T-cell (primary cell): Measurements from ENCODE around the gene GIT2. TPM values are rescaled to one million over a fixed set of nuclear protein-coding genes. Genes with fewer than 3 reads are reported as not detected.

Experiments
- ATAC-seq, 4 experiments: fragments of 200-7000 bp in 3 of 4; fragments of 150-1000 bp in 1 of 4; cut with Tn5 transposase; replicated peaks in 1 of 4; 1 replicate in 3 of 4; 2 replicates in 1 of 4; pipeline ENCODE4 v1.10.0; 2021; ENCODE audit warnings: moderate library complexity in 3 of 4, mild to moderate bottlenecking in 2 of 4, moderate number of reproducible peaks in 1 of 4
- CTCF ChIA-PET, 2 donors: fragments of 300-600 bp; sonication (Branson Sonifier 250); formaldehyde crosslinking; loops; one replicate each; lab custom pipeline; 2022; ENCODE audit warnings: antibody characterized with exemption in 2 of 2; lab: Charles Lee
- POLR2A ChIA-PET, 2 donors: fragments of 300-600 bp; sonication (Branson Sonifier 250); formaldehyde crosslinking; loops; one replicate each; lab custom pipeline; 2022; ENCODE audit warnings: antibody characterized with exemption in 2 of 2; lab: Charles Lee
- DNase-seq, 35 experiments: peaks; one replicate each; pipeline versions ENCODE4 v3.0.0 to v3.0.0-alpha.2; 2013 to 2023
- H3K27ac ChIP-seq: one replicate; pipeline ENCODE4 v1.5.1; 2013; ENCODE audit warnings: low read length
- H3K27me3 ChIP-seq, 2 experiments: replicated peaks in 1 of 2; 1 replicate in 1 of 2; 2 replicates in 1 of 2; pipeline versions ENCODE4 v1.6.1 to v1.7.0; 2013; ENCODE audit warnings: low read length in 1 of 2, mixed read lengths in 1 of 2; ENCODE audit not compliant: control insufficient read depth in 2 of 2, insufficient read depth in 2 of 2; ENCODE audit errors: extremely low read depth in 1 of 2
- H3K36me3 ChIP-seq, 2 donors: 1 replicate in 1 of 2; 2 replicates in 1 of 2; pipeline versions ENCODE4 v1.6.1 to v1.7.0; 2013; ENCODE audit warnings: low read length in 1 of 2; ENCODE audit not compliant: control insufficient read depth in 2 of 2, insufficient read depth in 1 of 2; ENCODE audit errors: extremely low read depth in 1 of 2
- H3K4me1 ChIP-seq, 2 experiments: 1 replicate in 1 of 2; 2 replicates in 1 of 2; pipeline versions ENCODE4 v1.6.1 to v1.7.0; 2013; ENCODE audit warnings: low read length in 2 of 2, mixed read lengths in 1 of 2; ENCODE audit not compliant: insufficient read depth in 2 of 2, control insufficient read depth in 1 of 2; ENCODE audit errors: extremely low read depth in 1 of 2
- H3K4me3 ChIP-seq, 2 donors: 1 replicate in 1 of 2; 2 replicates in 1 of 2; pipeline versions ENCODE4 v1.5.1 to v1.7.0; 2013; ENCODE audit warnings: mild to moderate bottlenecking in 2 of 2, low read length in 1 of 2, moderate library complexity in 1 of 2; ENCODE audit not compliant: control insufficient read depth in 1 of 2; ENCODE audit errors: extremely low read depth in 1 of 2
- H3K9me3 ChIP-seq: 2 replicates; pipeline ENCODE4 v1.7.0; 2013
- H3K27ac Mint-ChIP-seq, 2 donors: one replicate each; pipeline ENCODE4 v1.8.0; 2020 to 2021; ENCODE audit warnings: mild to moderate bottlenecking in 2 of 2, mixed read lengths in 2 of 2
- H3K27me3 Mint-ChIP-seq, 2 donors: one replicate each; pipeline ENCODE4 v1.8.0; 2021 to 2022; ENCODE audit warnings: mixed read lengths in 2 of 2
- H3K36me3 Mint-ChIP-seq: one replicate; pipeline ENCODE4 v1.8.0; 2021; ENCODE audit warnings: mixed read lengths
- H3K4me1 Mint-ChIP-seq, 3 donors: one replicate each; pipeline ENCODE4 v1.8.0; 2020 to 2022; ENCODE audit warnings: mixed read lengths in 3 of 3, mild to moderate bottlenecking in 1 of 3
- H3K4me3 Mint-ChIP-seq, 3 donors: one replicate each; pipeline ENCODE4 v1.8.0; 2020 to 2022; ENCODE audit warnings: mild to moderate bottlenecking in 3 of 3, mixed read lengths in 3 of 3, moderate library complexity in 3 of 3
- H3K9me3 Mint-ChIP-seq, 3 donors: one replicate each; pipeline ENCODE4 v1.8.0; 2020 to 2022; ENCODE audit warnings: mixed read lengths in 3 of 3
- WGBS: methylation state at CpG from one replicate; pipeline ENCODE4 v1.1.5; 2013; ENCODE audit warnings: missing lambda C conversion rate; ENCODE audit not compliant: insufficient coverage; 5-methylcytosine and 5-hydroxymethylcytosine counted together
- total RNA-seq, 35 experiments: library from RNA in 6 of 35; stranded (reverse) in 6 of 35; fragments of 120-200 nt in 1 of 35; gene quantifications; one replicate each; pipeline versions ENCODE4 v1.2.1 to v1.2.4 and lab custom pipeline; 2013 to 2026

The GIT2 gene, protein sequence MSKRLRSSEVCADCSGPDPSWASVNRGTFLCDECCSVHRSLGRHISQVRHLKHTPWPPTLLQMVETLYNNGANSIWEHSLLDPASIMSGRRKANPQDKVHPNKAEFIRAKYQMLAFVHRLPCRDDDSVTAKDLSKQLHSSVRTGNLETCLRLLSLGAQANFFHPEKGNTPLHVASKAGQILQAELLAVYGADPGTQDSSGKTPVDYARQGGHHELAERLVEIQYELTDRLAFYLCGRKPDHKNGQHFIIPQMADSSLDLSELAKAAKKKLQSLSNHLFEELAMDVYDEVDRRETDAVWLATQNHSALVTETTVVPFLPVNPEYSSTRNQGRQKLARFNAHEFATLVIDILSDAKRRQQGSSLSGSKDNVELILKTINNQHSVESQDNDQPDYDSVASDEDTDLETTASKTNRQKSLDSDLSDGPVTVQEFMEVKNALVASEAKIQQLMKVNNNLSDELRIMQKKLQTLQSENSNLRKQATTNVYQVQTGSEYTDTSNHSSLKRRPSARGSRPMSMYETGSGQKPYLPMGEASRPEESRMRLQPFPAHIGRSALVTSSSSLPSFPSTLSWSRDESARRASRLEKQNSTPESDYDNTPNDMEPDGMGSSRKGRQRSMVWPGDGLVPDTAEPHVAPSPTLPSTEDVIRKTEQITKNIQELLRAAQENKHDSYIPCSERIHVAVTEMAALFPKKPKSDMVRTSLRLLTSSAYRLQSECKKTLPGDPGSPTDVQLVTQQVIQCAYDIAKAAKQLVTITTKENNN
- total RNA-seq: 100 to 1,000 TPM in 4 of 5 donors, 10 to 100 TPM in 1; 96.7 to 132 (median 108) TPM
- 106 TPM for total RNA-seq (2013)
- total RNA-seq (lab: John Stamatoyannopoulos, UW): 60.6 to 201 (median 114) reads per million in 29 experiments

DNA sequence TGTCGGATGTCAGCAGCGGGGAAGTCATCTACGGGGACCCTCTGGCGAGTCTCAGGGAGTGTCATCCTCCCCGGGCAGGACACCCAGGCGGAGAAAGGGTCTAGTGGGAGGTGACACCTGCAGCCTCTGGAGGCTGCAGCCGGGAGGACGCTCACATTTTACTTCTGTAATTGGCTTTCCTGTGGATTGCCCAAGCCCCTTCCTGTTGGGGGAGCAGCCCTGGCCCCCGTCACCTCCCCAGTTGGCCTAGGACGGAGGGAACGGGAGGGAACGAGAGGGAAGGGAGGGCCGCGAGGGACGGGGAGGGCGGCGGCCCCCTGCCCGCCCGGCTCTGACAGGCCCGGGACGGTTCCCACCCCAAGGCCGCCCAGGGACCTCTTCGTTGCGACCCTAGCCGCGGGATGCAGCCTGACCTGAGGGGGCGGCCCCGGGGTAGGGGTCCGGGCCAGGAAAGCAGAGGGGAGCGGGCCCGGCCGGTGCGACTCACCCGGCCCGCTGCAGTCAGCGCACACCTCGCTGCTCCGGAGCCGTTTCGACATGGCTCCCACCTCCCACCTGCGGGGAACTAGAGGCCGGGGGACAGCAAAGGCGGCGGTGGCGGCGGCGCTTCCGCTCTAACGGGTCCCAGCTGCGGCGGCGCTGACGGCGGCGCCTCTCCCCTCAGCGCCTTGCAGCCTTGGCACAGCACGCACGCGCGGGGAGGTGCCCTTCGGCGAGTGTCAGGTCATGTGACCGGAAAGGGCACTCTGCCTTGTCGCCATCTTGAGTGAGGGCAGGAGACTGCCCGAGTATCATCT, at the start of gene GIT2:
Gene GIT2, minus strand, starts transcription at position 683 of the 797 bp plus-strand sequence. Its CDS starts 144 bp downstream, at position 539.
- Histone ChIP-seq H3K4me1 (peaks cover 26 to 43% of the 10 kb centered on the region in 2 experiments), H3K27me3 (no peaks in the 10 kb centered on the region), H3K9me3 (no peaks in the 10 kb centered on the region), H3K36me3 (peaks cover 0 to 12% of the 10 kb centered on the region in 2 donors), H3K4me3 (peak within 1 kb of the TSS; percentile 70 to 87), H3K27ac (peak within 1 kb of the TSS; percentile 65)
- WGBS: 0% methylated on average over 62 of the region's 65 CpGs
- Mint-ChIP-seq H3K36me3 (peaks cover 6% of the 10 kb centered on the region), H3K27ac (peak within 1 kb of the TSS; percentile 92 to 97), H3K4me3 (peak within 1 kb of the TSS; percentile 97 to 99 (median 98)), H3K27me3 (no peaks in the 10 kb centered on the region), H3K9me3 (no peaks in the 10 kb centered on the region), H3K4me1 (peaks cover 61 to 71% (median 67%) of the 10 kb centered on the region in 3 donors)
- DNase-seq (peak; percentile 85 to 97 (median 93)), ATAC-seq (peak; percentile 81 to 84 (median 82))
- CTCF ChIA-PET: interaction anchor here in 1 of 2 donors (0.6 kb wide), 1 partner anchor 1114 kb away, joined by 4 read pairs; no protein-coding TSS in a partner anchor
- POLR2A ChIA-PET: no interaction called here

DNA sequence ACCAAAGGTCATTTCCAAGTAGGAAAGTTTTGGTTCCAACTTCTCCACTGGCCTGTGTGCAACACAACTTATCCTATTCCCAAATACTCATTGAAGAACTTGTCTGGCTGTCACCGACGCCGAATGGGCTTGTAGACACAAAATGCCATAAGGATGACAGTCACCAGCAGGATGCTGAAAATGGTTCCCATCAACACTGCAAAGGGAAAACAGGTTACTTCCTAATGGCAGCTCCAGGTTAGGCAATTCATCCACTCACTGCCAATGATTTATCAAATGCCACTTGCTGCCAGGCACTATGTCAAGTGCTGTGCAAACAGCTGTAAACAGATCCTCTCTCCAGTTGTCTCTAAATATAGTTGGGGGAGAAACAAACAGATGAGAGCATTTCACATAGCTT, 46.1 kb upstream of the GIT2 start:
- Mint-ChIP-seq H3K4me3 (no peak overlapping the region), H3K27me3 (no peaks in the 10 kb centered on the region), H3K4me1 (peaks cover 36 to 55% (median 54%) of the 10 kb centered on the region in 3 donors), H3K36me3 (peaks cover 33% of the 10 kb centered on the region), H3K27ac (peak overlapping the region; percentile 43 to 65), H3K9me3 (no peaks in the 10 kb centered on the region)
- ATAC-seq: no peak
- H3K9me3 ChIP-seq: no peaks in the 10 kb centered on the region
- H3K27me3 ChIP-seq: no peaks in the 10 kb centered on the region
- no peak overlapping the region for H3K4me3 ChIP-seq
- 100% methylated on average over 2 of the region's 3 CpGs for WGBS
- peaks cover 18 to 28% of the 10 kb centered on the region in 2 experiments for H3K4me1 ChIP-seq
- no peak overlapping the region for H3K27ac ChIP-seq
- ChIA-PET POLR2A (interaction anchor here in 1 of 2 donors (0.6 kb wide), 1 partner anchor 105 kb away, joined by 6 read pairs; no protein-coding TSS in a partner anchor), CTCF (interaction anchor here (0.5 to 1.3 kb wide), 5 partner anchors 29 to 685 kb away, joined by 3 to 5 read pairs (median 4); no protein-coding TSS in a partner anchor)
- no peak for DNase-seq
- H3K36me3 ChIP-seq: peaks cover 5 to 36% of the 10 kb centered on the region in 2 donors

DNA sequence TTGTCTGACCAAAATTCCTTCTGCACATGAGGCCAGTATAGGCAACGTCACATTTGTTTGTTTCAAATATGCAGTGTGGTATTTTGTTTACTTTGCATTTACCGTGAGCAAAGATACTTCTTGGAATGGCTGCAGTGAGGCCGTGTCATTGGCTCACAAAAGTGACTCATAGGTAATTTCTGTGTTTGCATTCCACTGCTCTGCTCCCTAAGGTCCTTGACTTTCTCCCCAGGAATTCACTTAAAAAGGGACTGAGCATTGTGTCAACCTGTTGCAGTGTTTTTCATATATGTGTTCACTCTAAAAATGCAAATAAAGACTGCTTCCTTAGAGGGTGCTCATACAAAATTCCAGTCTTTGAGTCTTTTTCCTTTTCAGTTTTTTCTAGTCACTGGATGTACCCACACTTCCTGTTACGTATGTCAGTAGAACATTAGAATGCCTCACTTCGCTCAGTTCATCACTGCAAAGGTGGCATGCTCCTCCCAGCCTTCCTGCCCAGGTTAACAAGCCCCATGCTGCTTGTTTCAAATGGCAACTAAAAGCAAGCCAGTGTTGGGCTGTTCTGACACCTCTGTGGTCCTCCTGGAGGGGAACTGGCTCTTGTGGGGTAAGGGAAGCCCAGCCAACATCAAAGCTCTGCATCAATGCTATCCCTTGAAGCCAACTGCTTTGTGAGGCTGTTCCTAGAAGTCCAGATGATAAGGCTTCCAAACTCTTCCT, 43.1 kb upstream of the GIT2 start:
- H3K27ac Mint-ChIP-seq: peak overlapping the region; percentile 89 to 94
- H3K36me3 ChIP-seq: peaks cover 5 to 62% of the 10 kb centered on the region in 2 donors
- H3K27ac ChIP-seq: peak overlapping the region; percentile 69
- peak overlapping the region in 1 of 3 donors; percentile 44 for H3K4me3 Mint-ChIP-seq
- WGBS: 34% methylated on average over 4 of the region's 5 CpGs
- peaks cover 12 to 19% of the 10 kb centered on the region in 2 experiments for H3K4me1 ChIP-seq
- peaks cover 55% of the 10 kb centered on the region for H3K36me3 Mint-ChIP-seq
- H3K27me3 Mint-ChIP-seq: no peaks in the 10 kb centered on the region
- H3K4me1 Mint-ChIP-seq: peaks cover 28 to 38% (median 38%) of the 10 kb centered on the region in 3 donors
- H3K4me3 ChIP-seq: no peak overlapping the region
- ChIA-PET POLR2A (no interaction called here), CTCF (interaction anchor here (0.7 to 0.8 kb wide), 2 partner anchors 158 to 1396 kb away, joined by 3 read pairs; no protein-coding TSS in a partner anchor)
- no peaks in the 10 kb centered on the region for H3K9me3 ChIP-seq
- H3K27me3 ChIP-seq: no peaks in the 10 kb centered on the region
- DNase-seq: peak in 33 of 35 experiments; percentile 7 to 64 (median 29)
- H3K9me3 Mint-ChIP-seq: no peaks in the 10 kb centered on the region
- peak; percentile 89 to 94 (median 91) for ATAC-seq

DNA sequence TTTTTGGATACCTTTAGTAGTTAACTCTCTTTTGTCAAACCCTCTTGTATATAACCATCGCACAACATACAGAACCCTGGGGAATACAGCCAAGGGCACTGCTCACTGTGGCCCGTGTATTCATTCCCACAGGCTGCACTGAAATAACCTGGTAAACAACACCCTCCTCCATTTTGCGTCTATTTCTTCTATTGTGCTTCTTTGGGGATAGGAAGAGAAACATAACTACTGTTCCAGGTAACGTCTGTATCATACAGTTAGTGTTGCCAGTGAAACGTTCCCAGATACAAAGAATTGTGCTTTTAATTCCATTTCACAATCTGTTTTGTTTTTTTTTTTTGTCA, 42.5 kb upstream of the GIT2 start:
- Histone ChIP-seq H3K4me1 (peaks cover 12 to 19% of the 10 kb centered on the region in 2 experiments), H3K36me3 (peaks cover 5 to 63% of the 10 kb centered on the region in 2 donors), H3K9me3 (no peaks in the 10 kb centered on the region), H3K27ac (peak overlapping the region; percentile 69), H3K27me3 (no peaks in the 10 kb centered on the region), H3K4me3 (no peak overlapping the region)
- Mint-ChIP-seq H3K27me3 (no peaks in the 10 kb centered on the region), H3K27ac (peak overlapping the region; percentile 89 to 94), H3K4me3 (no peak overlapping the region), H3K4me1 (peaks cover 28 to 38% (median 36%) of the 10 kb centered on the region in 3 donors), H3K36me3 (peaks cover 60% of the 10 kb centered on the region), H3K9me3 (no peaks in the 10 kb centered on the region)
- no peak for DNase-seq
- CTCF ChIA-PET: interaction anchor here in 1 of 2 donors (0.8 to 1.2 kb wide), 2 partner anchors 14 to 157 kb away, joined by 3 read pairs; no protein-coding TSS in a partner anchor
- ATAC-seq: no peak
- 100% methylated on average over 1 of the region's 5 CpGs for WGBS
- POLR2A ChIA-PET: no interaction called here

DNA sequence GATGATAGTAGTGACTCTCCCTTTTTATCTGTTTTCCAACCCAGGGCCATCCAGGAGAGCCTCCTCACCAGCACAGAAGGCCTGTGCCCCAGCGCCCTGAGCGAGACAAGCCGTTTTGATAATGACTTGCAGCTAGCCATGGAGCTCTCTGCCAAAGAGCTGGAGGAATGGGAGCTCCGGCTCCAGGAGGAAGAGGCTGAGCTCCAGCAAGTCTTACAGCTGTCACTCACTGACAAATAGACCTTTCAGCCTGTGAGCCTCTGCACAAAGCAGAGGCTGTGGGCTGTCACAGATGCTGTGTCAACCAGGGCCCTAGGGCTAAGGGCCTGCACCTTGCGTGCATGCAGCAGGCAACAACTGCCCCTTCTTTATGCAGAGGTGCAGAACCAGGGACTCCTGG, 41.1 kb upstream of the GIT2 start:
- peaks cover 20 to 29% (median 27%) of the 10 kb centered on the region in 3 donors for H3K4me1 Mint-ChIP-seq
- peaks cover 61% of the 10 kb centered on the region for H3K36me3 Mint-ChIP-seq
- ChIA-PET CTCF (interaction anchor here in 1 of 2 donors (1.2 kb wide), 1 partner anchor 13 kb away, joined by 3 read pairs; no protein-coding TSS in a partner anchor), POLR2A (no interaction called here)
- H3K27me3 Mint-ChIP-seq: no peaks in the 10 kb centered on the region
- no peak overlapping the region for H3K27ac Mint-ChIP-seq
- Histone ChIP-seq H3K27me3 (no peaks in the 10 kb centered on the region), H3K4me3 (no peak overlapping the region), H3K27ac (no peak overlapping the region), H3K4me1 (peaks cover 10 to 15% of the 10 kb centered on the region in 2 experiments), H3K36me3 (peaks cover 5 to 72% of the 10 kb centered on the region in 2 donors), H3K9me3 (no peaks in the 10 kb centered on the region)
- 100% methylated on average over 5 of the region's 5 CpGs for WGBS
- H3K4me3 Mint-ChIP-seq: no peak overlapping the region
- no peak for ATAC-seq
- H3K9me3 Mint-ChIP-seq: no peaks in the 10 kb centered on the region
- no peak for DNase-seq
